ENCODE data around the gene LRRC2. TPM values are rescaled to one million over a fixed set of nuclear protein-coding genes. Genes with fewer than 3 reads are reported as not detected.
A peak's percentile ranks its signal among the peaks of the same experiment; 100 is the strongest.

LRRC2 gene
- total and polyA plus RNA-seq, 2 experiments from 2014 or later, result 0.60 to 4.4 TPM

GRCh38 chr3:46544771-46545503, 21.2 kb downstream of the LRRC2 start:
- Histone ChIP-seq H3K79me2 (no peaks in the 10 kb centered on the region), H3K4me2 (no peak overlapping the region), H3K27me3 (no peaks in the 10 kb centered on the region), H4K20me1 (ENCODE audit: insufficient read depth, poor library complexity, severe bottlenecking) (no peaks in the 10 kb centered on the region), H3K4me3 (no peak overlapping the region), H3K36me3 (replicated peaks; ENCODE audit: insufficient read depth, low read depth) (no peaks in the 10 kb centered on the region), H3K9me2 (replicated peaks; ENCODE audit: insufficient read depth) (no peaks in the 10 kb centered on the region), H3K4me1 (ENCODE audit: insufficient read depth) (peaks cover 7% of the 10 kb centered on the region), H2AFZ (no peak overlapping the region), H3K27ac (no peak overlapping the region), H3K9me3 (ENCODE audit: low read depth) (no peaks in the 10 kb centered on the region)
- no peak for DNase-seq (ENCODE audit: low spot score)
- TF ChIP-seq EZH2 (IDR thresholded peaks at IDR 0.05; ENCODE audit: borderline replicate concordance) (no peak), EZH2phosphoT487 (IDR thresholded peaks at IDR 0.05; ENCODE audit: low read depth, severe bottlenecking, unreplicated experiment) (no peak), CTCF (IDR thresholded peaks at IDR 0.05; ENCODE audit: poor library complexity) (no peak)
- WGBS (ENCODE audit: low lambda C conversion rate, missing lambda C conversion rate), result 94% methylated on average over 17 of the region's 17 CpGs

GRCh38 chr3:46542801-46543201, 23.3 kb downstream of the LRRC2 start:
- Histone ChIP-seq H3K79me2 (no peaks in the 10 kb centered on the region), H3K4me3 (no peak overlapping the region), H3K9me3 (ENCODE audit: low read depth) (no peaks in the 10 kb centered on the region), H3K36me3 (replicated peaks; ENCODE audit: insufficient read depth, low read depth) (no peaks in the 10 kb centered on the region), H4K20me1 (ENCODE audit: insufficient read depth, poor library complexity, severe bottlenecking) (no peaks in the 10 kb centered on the region), H3K27me3 (no peaks in the 10 kb centered on the region), H3K27ac (peak overlapping the region; percentile 45), H3K4me2 (no peak overlapping the region), H3K4me1 (ENCODE audit: insufficient read depth) (no peaks in the 10 kb centered on the region), H2AFZ (peak overlapping the region; percentile 29), H3K9me2 (replicated peaks; ENCODE audit: insufficient read depth) (no peaks in the 10 kb centered on the region)
- WGBS (ENCODE audit: low lambda C conversion rate, missing lambda C conversion rate), result 87% methylated on average over 5 of the region's 5 CpGs
- no peak for TF ChIP-seq EZH2phosphoT487 (IDR thresholded peaks at IDR 0.05; ENCODE audit: low read depth, severe bottlenecking, unreplicated experiment)
- no peak for TF ChIP-seq EZH2 (IDR thresholded peaks at IDR 0.05; ENCODE audit: borderline replicate concordance)
- TF ChIP-seq CTCF (IDR thresholded peaks at IDR 0.05; ENCODE audit: poor library complexity), result no peak
- no peak for DNase-seq (ENCODE audit: low spot score)

GRCh38 chr3:46542344-46542743, 23.8 kb downstream of the LRRC2 start:
- Histone ChIP-seq H3K9me2 (replicated peaks; ENCODE audit: insufficient read depth) (no peaks in the 10 kb centered on the region), H3K4me2 (no peak overlapping the region), H3K9me3 (ENCODE audit: low read depth) (no peaks in the 10 kb centered on the region), H3K27ac (peak overlapping the region; percentile 45), H3K79me2 (no peaks in the 10 kb centered on the region), H4K20me1 (ENCODE audit: insufficient read depth, poor library complexity, severe bottlenecking) (no peaks in the 10 kb centered on the region), H2AFZ (no peak overlapping the region), H3K36me3 (replicated peaks; ENCODE audit: insufficient read depth, low read depth) (no peaks in the 10 kb centered on the region), H3K4me3 (no peak overlapping the region), H3K4me1 (ENCODE audit: insufficient read depth) (no peaks in the 10 kb centered on the region), H3K27me3 (no peaks in the 10 kb centered on the region)
- TF ChIP-seq EZH2phosphoT487 (IDR thresholded peaks at IDR 0.05; ENCODE audit: low read depth, severe bottlenecking, unreplicated experiment) (no peak), CTCF (IDR thresholded peaks at IDR 0.05; ENCODE audit: poor library complexity) (no peak), EZH2 (IDR thresholded peaks at IDR 0.05; ENCODE audit: borderline replicate concordance) (no peak)
- 69% methylated on average over 2 of the region's 2 CpGs for WGBS (ENCODE audit: low lambda C conversion rate, missing lambda C conversion rate)
- DNase-seq (ENCODE audit: low spot score), result no peak
